NB4 (cell line): Measurements from ENCODE around the gene LTBP1.

Source experiments
- CTCF ChIP-seq: IDR thresholded peaks from one replicate; pipeline ENCODE4 v1.5.1; 2012; ENCODE audit warnings: low read depth, low read length
- MYC ChIP-seq: IDR thresholded peaks from 2 replicates; pipeline ENCODE4 v1.6.1; 2011; ENCODE audit warnings: low read depth, low read length

- TF ChIP-seq CTCF = no peak
- TF ChIP-seq MYC = no peak
Observed at GRCh38 chr2:33268246-33268831, 321.6 kb downstream of the LTBP1 start.
